CD4-positive, alpha-beta T cell treated with Interleukin-15 for 4 hours (primary cell): ENCODE results near the gene TMEM145.

Experiments
- DNase-seq: peaks from one replicate; pipeline ENCODE4 v3.0.0-alpha.2; 2020; ENCODE audit warnings: low spot score

TMEM145 gene

GRCh38 chr19:42288881-42289555 lies 24.1 kb upstream of the TMEM145 start:
- DNase-seq, result no peak

DNA sequence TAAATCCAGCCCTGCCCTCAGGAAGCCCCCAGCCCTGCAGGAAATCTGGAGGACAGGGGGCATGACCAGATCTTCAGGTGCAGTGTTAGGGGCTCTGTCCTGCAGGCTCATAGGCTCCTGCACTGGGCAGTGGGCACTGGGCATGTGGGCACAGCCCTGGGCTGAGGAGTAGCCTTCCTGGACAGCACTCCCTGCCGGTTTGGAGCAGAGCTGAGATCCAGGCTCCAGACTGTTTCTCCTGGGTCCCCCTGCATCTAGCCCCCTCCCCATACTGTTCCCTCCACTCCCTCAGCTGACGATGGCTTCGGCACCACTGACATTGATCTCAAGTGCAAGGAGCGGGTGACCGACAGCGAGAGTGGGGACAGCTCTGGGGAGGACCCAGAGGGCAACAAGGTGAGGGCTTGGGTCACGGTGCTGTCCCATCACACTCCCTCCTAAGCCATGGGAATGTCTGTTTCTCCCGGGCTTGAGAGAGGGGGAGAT lies 23.5 kb upstream of the TMEM145 start:
- DNase-seq, result no peak

- DNase-seq, result no peak
These were observed 23.0 kb upstream of the TMEM145 start for GRCh38 chr19:42290136-42290522.

DNA sequence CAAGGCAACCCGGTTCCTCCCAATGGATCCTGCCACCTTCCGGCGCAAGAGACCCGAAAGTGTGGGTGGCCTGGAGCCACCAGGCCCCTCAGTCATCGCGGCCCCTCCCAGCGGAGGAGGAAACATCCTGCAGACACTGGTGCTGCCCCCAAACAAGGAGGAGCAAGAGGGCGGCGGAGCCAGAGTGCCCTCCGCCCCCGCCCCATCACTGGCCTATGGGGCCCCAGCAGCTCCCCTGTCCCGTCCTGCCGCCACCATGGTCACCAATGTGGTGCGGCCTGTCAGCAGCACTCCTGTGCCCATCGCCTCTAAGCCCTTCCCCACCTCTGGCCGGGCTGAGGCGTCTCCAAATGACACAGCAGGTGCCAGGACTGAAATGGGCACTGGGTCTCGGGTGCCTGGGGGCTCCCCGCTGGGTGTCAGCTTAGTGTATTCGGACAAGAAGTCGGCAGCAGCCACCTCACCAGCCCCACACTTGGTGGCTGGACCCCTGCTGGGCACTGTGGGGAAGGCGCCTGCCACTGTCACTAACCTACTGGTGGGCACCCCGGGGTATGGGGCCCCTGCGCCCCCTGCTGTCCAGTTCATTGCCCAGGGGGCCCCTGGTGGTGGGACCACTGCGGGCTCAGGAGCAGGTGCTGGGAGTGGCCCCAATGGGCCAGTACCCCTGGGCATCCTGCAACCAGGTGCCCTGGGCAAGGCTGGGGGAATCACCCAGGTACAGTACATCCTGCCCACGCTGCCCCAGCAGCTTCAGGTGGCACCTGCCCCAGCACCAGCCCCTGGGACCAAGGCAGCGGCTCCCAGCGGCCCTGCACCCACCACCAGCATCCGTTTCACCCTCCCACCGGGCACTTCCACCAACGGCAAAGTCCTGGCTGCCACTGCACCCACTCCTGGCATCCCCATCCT lies 22.3 kb upstream of the TMEM145 start:
- DNase-seq, result peak; percentile 53

DNA sequence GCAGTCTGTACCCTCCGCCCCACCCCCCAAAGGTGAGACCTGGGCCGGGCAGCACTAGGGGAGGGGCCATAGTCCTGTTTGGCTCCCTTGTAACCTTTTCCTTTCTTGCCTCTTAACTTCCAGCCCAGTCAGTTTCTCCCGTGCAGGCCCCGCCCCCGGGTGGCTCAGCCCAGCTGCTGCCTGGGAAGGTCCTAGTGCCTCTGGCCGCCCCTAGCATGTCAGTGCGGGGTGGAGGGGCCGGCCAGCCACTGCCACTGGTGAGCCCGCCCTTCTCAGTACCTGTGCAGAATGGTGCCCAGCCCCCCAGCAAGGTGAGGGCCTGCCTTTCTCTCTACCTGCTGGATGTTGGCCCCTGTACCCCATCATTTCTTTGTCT lies 21.7 kb upstream of the TMEM145 start:
- no peak for DNase-seq

DNA sequence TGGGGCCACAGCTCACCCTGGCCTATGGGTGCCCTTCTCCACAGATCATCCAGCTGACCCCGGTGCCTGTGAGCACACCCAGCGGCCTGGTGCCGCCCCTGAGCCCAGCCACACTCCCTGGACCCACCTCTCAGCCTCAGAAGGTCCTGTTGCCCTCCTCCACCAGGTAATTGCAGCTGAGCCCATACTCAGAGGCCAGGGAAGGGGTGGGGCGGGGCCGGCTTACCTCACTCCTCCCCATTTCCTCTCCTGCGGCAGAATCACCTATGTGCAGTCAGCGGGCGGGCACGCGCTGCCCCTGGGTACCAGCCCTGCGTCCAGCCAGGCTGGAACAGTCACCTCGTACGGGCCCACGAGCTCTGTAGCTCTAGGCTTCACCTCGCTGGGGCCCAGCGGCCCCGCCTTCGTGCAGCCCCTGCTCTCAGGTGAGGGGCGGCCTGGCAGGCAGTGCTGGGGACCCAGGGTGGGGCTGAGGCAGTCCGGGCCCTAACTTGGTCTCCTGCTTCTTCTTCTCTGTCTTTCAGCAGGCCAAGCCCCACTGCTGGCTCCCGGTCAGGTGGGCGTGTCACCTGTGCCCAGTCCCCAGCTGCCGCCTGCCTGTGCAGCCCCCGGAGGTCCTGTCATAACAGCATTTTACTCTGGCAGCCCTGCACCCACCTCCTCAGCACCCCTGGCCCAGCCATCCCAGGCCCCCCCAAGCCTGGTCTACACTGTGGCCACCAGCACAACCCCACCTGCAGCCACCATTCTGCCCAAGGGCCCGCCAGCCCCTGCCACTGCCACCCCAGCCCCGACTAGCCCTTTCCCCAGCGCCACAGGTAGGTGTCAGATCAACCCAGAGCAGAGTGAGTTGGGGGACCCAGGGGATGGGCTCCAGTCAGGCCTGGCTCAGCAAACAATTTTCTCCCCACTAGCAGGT lies 20.8 kb upstream of the TMEM145 start:
- DNase-seq, result no peak

DNA sequence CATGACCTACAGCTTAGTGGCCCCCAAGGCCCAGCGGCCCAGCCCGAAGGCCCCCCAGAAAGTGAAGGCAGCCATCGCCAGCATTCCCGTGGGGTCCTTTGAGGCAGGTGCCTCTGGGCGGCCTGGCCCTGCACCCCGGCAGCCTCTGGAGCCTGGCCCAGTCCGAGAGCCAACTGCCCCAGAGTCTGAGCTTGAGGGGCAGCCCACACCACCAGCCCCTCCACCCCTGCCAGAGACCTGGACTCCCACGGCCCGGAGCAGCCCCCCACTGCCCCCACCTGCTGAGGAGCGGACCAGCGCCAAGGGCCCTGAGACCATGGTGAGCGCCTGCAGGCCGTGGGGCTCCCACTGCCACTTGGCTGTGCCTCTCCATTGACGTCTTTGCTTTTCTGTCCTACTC lies 20.1 kb upstream of the TMEM145 start:
- DNase-seq, result no peak

GRCh38 chr19:42293540-42293939 lies 19.6 kb upstream of the TMEM145 start:
- no peak for DNase-seq

DNA sequence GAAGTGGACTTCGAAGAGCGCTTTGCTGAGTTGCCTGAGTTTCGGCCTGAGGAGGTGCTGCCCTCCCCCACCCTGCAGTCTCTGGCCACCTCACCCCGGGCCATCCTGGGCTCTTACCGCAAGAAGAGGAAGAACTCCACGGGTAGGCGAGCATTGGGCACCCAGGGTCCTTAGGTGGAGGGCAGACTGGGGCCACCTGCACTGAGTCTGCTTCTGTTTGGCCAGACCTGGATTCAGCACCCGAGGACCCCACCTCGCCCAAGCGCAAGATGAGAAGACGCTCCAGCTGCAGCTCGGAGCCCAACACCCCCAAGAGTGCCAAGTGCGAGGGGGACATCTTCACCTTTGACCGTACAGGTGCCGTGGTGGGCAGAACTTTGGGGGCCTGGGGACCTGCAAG lies 19.2 kb upstream of the TMEM145 start:
- no peak for DNase-seq

DNA sequence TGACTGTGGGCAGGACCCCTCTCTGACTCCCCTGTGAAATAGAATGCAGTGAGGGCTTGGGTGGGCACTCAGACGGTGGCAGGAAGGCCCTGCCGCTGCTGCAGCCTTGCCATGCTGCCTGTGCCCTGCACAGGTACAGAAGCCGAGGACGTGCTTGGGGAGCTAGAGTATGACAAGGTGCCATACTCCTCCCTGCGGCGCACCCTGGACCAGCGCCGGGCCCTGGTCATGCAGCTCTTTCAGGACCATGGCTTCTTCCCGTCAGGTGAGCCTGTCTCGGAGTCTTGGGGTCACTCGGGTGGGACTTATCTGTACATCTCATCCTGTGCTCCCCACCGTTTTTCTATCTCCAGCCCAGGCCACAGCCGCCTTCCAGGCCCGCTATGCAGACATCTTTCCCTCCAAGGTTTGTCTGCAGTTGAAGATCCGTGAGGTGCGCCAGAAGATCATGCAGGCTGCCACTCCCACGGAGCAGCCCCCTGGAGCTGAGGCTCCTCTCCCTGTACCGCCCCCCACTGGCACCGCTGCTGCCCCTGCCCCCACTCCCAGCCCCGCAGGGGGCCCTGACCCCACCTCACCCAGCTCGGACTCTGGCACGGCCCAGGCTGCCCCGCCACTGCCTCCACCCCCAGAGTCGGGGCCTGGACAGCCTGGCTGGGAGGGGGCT lies 18.5 kb upstream of the TMEM145 start:
- no peak for DNase-seq

- no peak for DNase-seq
These were observed 17.8 kb upstream of the TMEM145 start for GRCh38 chr19:42295342-42295741.

DNA sequence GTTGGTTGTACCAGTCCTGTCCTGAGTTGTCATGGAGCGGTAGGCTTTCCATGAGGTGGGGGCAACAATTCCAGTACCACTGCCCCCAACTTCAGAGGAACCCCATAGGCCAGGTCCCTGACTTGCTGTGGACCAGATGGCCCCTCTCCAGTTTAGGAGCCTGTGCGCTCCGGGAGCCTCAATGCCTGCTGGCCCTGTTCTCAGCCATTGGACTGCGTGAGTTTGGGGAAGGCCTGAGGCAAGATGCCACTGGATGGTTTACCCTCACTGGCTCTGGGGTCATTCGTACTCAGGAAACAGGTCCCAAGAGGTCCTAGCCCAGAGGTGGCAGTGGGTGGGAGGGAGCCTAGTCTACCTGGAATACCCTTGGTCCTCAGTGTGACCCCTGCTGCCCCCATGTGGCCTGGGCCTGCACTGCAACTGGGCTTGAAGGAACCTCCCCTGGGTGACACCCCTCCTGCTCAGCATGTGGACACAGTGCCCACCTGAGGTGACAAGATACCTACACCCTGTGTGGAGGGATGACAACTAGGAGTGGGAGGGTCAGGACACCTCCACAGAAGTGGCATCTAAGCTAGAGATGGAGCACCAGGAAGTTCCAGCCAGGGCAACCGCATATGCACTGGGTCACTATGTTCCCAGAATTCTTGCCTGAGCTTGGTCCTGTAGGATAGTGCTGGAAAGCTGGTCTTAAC lies 17.1 kb upstream of the TMEM145 start:
- DNase-seq, result peak; percentile 90

GRCh38 chr19:42297039-42297438 lies 16.1 kb upstream of the TMEM145 start:
- no peak for DNase-seq

- DNase-seq, result no peak
These were observed 11.4 kb upstream of the TMEM145 start, which contains the start of gene PRR19 for GRCh38 chr19:42301646-42302203. Gene PRR19 (plus strand): TSS chr19:42302132. CDS start chr19:42309585, 7,453 bp downstream.

DNA sequence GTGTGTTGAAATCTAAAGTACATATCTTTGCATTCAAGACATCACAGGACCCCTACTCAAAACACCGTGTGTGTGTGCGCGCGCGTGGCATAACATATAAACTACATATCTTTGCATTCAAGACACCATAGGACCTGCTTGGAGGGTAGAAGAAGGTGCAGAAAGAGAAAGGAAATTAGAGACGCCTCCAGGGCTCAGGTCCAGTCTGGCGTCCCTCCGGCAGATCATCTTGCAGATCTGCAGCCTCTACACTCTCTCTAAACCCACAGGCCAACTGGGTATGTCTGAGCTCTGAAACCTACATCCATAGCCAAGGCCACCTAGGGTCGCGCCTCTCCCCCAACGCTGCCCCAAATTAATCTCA lies 10.0 kb upstream of the TMEM145 start:
- no peak for DNase-seq

DNA sequence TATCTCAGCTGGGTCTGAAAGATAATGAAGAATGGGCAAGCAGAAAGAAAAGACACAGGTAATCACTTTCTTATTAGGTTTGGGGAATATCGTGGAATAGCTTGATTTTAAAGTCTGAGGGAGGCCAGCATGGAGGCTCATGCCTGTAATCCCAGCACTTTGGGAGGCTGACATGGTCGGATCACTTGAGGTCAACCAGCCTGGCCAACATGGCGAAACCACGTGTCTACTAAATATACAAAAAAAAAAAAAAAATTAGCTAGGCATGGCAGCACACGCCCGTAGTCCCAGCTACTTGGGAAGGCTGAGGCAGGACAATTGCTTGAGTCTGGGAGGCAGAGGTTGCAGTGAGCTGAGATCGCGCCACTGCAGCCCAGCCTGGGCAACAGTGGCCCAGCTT lies 9.2 kb upstream of the TMEM145 start:
- no peak for DNase-seq

- no peak for DNase-seq
These were observed 6.5 kb upstream of the TMEM145 start for GRCh38 chr19:42306646-42307045.

DNA sequence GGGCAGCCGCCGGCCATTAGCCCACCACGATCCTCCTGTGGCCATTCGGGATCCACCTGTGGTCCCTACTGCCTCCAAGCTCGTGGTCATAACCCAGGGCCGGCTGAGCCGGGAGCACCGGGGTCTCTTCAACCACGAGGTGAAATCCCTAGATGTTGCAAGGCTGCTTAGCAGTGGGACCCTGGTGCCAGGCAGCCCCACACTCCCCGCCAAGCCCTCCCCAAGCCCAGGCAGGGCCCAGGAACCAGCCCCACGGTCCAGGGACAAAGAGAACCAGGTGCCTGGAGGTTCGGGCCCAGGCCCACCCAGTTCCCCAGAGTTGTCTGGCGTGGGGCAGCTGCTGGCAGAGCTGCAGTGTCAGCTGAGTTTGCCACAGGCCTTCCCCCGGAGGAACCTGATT lies 3.4 kb upstream of the TMEM145 start:
- DNase-seq, result no peak

- no peak for DNase-seq
These were observed 1.5 kb upstream of the TMEM145 start for GRCh38 chr19:42311657-42312056.

GRCh38 chr19:42312370-42312769 lies 739 bp upstream of the TMEM145 start:
- DNase-seq, result no peak
